A549 (cell line): ENCODE measurements around the gene FRMD4A. TPM values are rescaled to one million over a fixed set of nuclear protein-coding genes. Genes with fewer than 3 reads are reported as not detected.

ENCODE experiments used
- ATAC-seq, 2 experiments: fragments of 200-7000 bp in 1 of 2; fragments of >200 bp in 1 of 2; cut with Nextera tagmentation in 1 of 2; cut with Tn5 transposase in 1 of 2; 3 replicates each; pipeline versions ENCODE4 v1.8.0 to v1.9.1; 2018 to 2020; ENCODE audit warnings: mild to moderate bottlenecking in 1 of 2, moderate library complexity in 1 of 2
- CTCF ChIA-PET: fragments of 300-600 bp; sonication (Branson Sonifier 250); formaldehyde crosslinking; extraction: SDS; loops from one replicate; lab custom pipeline; 2021; ENCODE audit warnings: antibody characterized with exemption, inconsistent platforms; lab: Yijun Ruan, JAX
- POLR2A ChIA-PET: fragments of 350-600 bp; formaldehyde crosslinking; extraction: SDS; loops from one replicate; lab custom pipeline; 2021; ENCODE audit warnings: antibody characterized with exemption, inconsistent platforms; lab: Yijun Ruan, JAX
- DNase-seq, 2 experiments: peaks; one replicate each; pipeline versions ENCODE4 v3.0.0 to v3.0.0-alpha.2; 2011 to 2016; ENCODE audit warnings: low read depth in 1 of 2, low spot score in 1 of 2
- FAIRE-seq: peaks from 2 replicates; lab custom pipeline; 2011; peaks lifted over from hg19 to GRCh38; lab: Jason Lieb, UNC
- H3K27ac ChIP-seq, 2 experiments: fragments of >200 bp; sonication (Bioruptor Twin); formaldehyde crosslinking; 3 replicates each; pipeline ENCODE4 v1.5.1; 2016 to 2017
- H3K4me1 ChIP-seq: fragments of >200 bp; sonication (Bioruptor Twin); formaldehyde crosslinking; 3 replicates; pipeline ENCODE4 v1.6.1; 2016
- H3K4me2 ChIP-seq: fragments of >200 bp; sonication (Bioruptor Twin); formaldehyde crosslinking; 3 replicates; pipeline ENCODE4 v1.6.1; 2016
- H3K4me3 ChIP-seq: fragments of >200 bp; sonication (Bioruptor Twin); formaldehyde crosslinking; 3 replicates; pipeline ENCODE4 v1.5.1; 2016
- H3K9me3 ChIP-seq: fragments of >200 bp; sonication (Bioruptor Twin); formaldehyde crosslinking; 3 replicates; pipeline ENCODE4 v1.6.1; 2016
- BCL3 ChIP-seq: fragments of >200 bp; sonication (Bioruptor Twin); formaldehyde crosslinking; IDR thresholded peaks from 3 replicates; pipeline ENCODE4 v1.6.1; 2016
- BHLHE40 ChIP-seq: IDR thresholded peaks from 2 replicates; pipeline ENCODE4 v1.6.1; 2012; ENCODE audit warnings: low read depth, low read length, inconsistent platforms
- CEBPB ChIP-seq, 2 experiments: fragments of >200 bp in 1 of 2; sonication (Bioruptor Twin) in 1 of 2; formaldehyde crosslinking in 1 of 2; IDR thresholded peaks; 2 replicates each; pipeline ENCODE4 v1.6.1; 2012 to 2016
- CHD2 ChIP-seq: fragments of 150-350 bp; IDR thresholded peaks from 2 replicates; pipeline ENCODE4 v1.6.1; 2014; ENCODE audit warnings: low read length; ENCODE audit not compliant: partially characterized antibody
- CHD4 ChIP-seq: fragments of 200-600 bp; sonication (generic); IDR thresholded peaks from 2 replicates; pipeline ENCODE4 v1.6.1; 2016; ENCODE audit warnings: antibody characterized with exemption, mild to moderate bottlenecking, borderline replicate concordance
- EHMT2 ChIP-seq: fragments of 200-600 bp; sonication (generic); IDR thresholded peaks from 2 replicates; pipeline ENCODE4 v1.6.1; 2016; ENCODE audit warnings: antibody characterized with exemption, low read depth, mild to moderate bottlenecking, moderate library complexity
- ESRRA ChIP-seq: fragments of 150-350 bp; IDR thresholded peaks from 2 replicates; pipeline ENCODE4 v1.6.1; 2014; ENCODE audit warnings: mild to moderate bottlenecking, low read length, borderline replicate concordance
- GATA3 ChIP-seq: IDR thresholded peaks from 2 replicates; pipeline ENCODE4 v1.6.1; 2012; ENCODE audit warnings: borderline replicate concordance
- HEYL ChIP-seq: fragments of 250-450 bp; sonication (Bioruptor Pico); IDR thresholded peaks from 2 replicates; pipeline ENCODE4 v1.8.0; 2021; ENCODE audit warnings: mild to moderate bottlenecking, moderate library complexity
- HOXB13 ChIP-seq: fragments of 250-450 bp; sonication (Bioruptor Pico); IDR thresholded peaks from 2 replicates; pipeline ENCODE4 v1.5.0; 2020; ENCODE audit warnings: low read depth, mild to moderate bottlenecking, moderate library complexity
- HOXB5 ChIP-seq: fragments of 250-450 bp; sonication (Bioruptor Pico); IDR thresholded peaks from 2 replicates; pipeline ENCODE4 v1.5.0; 2020; ENCODE audit warnings: mild to moderate bottlenecking, moderate library complexity
- JUN ChIP-seq, 2 experiments: fragments of >200 bp; sonication (Bioruptor Twin); formaldehyde crosslinking; IDR thresholded peaks; 2 replicates in 1 of 2; 3 replicates in 1 of 2; pipeline ENCODE4 v1.6.1; 2016 to 2017
- KDM1A ChIP-seq: fragments of 200-600 bp; sonication (generic); IDR thresholded peaks from 2 replicates; pipeline ENCODE4 v1.6.1; 2016; ENCODE audit warnings: low read depth, mild to moderate bottlenecking
- MAFK ChIP-seq: fragments of 450-650 bp; IDR thresholded peaks from 2 replicates; pipeline ENCODE4 v1.6.1; 2014; ENCODE audit not compliant: partially characterized antibody
- MAZ ChIP-seq: fragments of 150-350 bp; IDR thresholded peaks from 2 replicates; pipeline ENCODE4 v1.6.1; 2014; ENCODE audit warnings: antibody characterized with exemption, low read depth, low read length, borderline replicate concordance
- PHF8 ChIP-seq: fragments of 200-600 bp; sonication (generic); IDR thresholded peaks from 2 replicates; pipeline ENCODE4 v1.6.1; 2016; ENCODE audit warnings: low read depth, mild to moderate bottlenecking, antibody characterized with exemption, moderate library complexity, borderline replicate concordance
- POLR2A ChIP-seq: IDR thresholded peaks from 2 replicates; pipeline ENCODE4 v1.6.1; 2012; ENCODE audit warnings: mild to moderate bottlenecking, low read length
- RAD21 ChIP-seq, 2 experiments: fragments of >200 bp in 1 of 2; sonication (Bioruptor Twin) in 1 of 2; formaldehyde crosslinking in 1 of 2; IDR thresholded peaks in 1 of 2; conservative IDR thresholded peaks in 1 of 2; 2 replicates in 1 of 2; 3 replicates in 1 of 2; pipeline ENCODE4 v1.6.1; 2012 to 2018; ENCODE audit warnings: inconsistent platforms in 1 of 2
- RFX5 ChIP-seq: fragments of 450-650 bp; IDR thresholded peaks from 2 replicates; pipeline ENCODE4 v1.7.1; 2014; ENCODE audit warnings: antibody characterized with exemption, mild to moderate bottlenecking, moderate library complexity
- RNF2 ChIP-seq: fragments of 200-600 bp; sonication (generic); IDR thresholded peaks from 2 replicates; pipeline ENCODE4 v1.6.1; 2016; ENCODE audit warnings: low read depth, mild to moderate bottlenecking, antibody characterized with exemption, moderate library complexity, borderline replicate concordance
- SMC3 ChIP-seq: fragments of >200 bp; sonication (Bioruptor Twin); formaldehyde crosslinking; IDR thresholded peaks from 3 replicates; pipeline ENCODE4 v1.6.1; 2018; ENCODE audit warnings: inconsistent platforms
- TFCP2L1 ChIP-seq: fragments of 250-450 bp; sonication (Bioruptor Pico); IDR thresholded peaks from 2 replicates; pipeline ENCODE4 v1.5.0; 2021; ENCODE audit warnings: mild to moderate bottlenecking
- TP53 ChIP-seq: fragments of 250-450 bp; sonication (Bioruptor Pico); IDR thresholded peaks from 2 replicates; pipeline ENCODE4 v1.5.0; 2021; ENCODE audit warnings: mild to moderate bottlenecking, moderate library complexity
- USF2 ChIP-seq: fragments of 450-650 bp; IDR thresholded peaks from 2 replicates; pipeline ENCODE4 v1.6.1; 2014; ENCODE audit warnings: antibody characterized with exemption
- ZC3H11A ChIP-seq: fragments of 450-650 bp; IDR thresholded peaks from 2 replicates; pipeline ENCODE4 v1.6.1; 2014; ENCODE audit warnings: antibody characterized with exemption, mild to moderate bottlenecking
- ZNF302 ChIP-seq: fragments of 250-450 bp; sonication (Bioruptor Pico); IDR thresholded peaks from 2 replicates; pipeline ENCODE4 v1.9.0; 2021; ENCODE audit warnings: inconsistent platforms, mild to moderate bottlenecking, moderate library complexity
- WGBS: methylation state at CpG from one replicate; pipeline ENCODE4 v1.1.6; 2017; ENCODE audit errors: missing lambda C conversion rate; 5-methylcytosine and 5-hydroxymethylcytosine counted together
- polyA plus RNA-seq, 4 experiments: library from polyadenylated mRNA; depleted of rRNA in 3 of 4; stranded (reverse); fragments of >200 nt; fragmentation: RNase III in 1 of 4; extraction: RNeasy Plus Mini Kit Qiagen cat#74134 plus additional on column Dnase treatment in 1 of 4; gene quantifications; 2 replicates in 3 of 4; 3 replicates in 1 of 4; pipeline ENCODE4 v1.2.3, GENCODE V29; 2011 to 2017
- TF ChIP-seq, protein P1 (sequence below): fragments of >200 bp; sonication (Bioruptor Twin); formaldehyde crosslinking; IDR thresholded peaks from 3 replicates; pipeline ENCODE4 v1.5.1; 2016
- TF ChIP-seq, protein P2 (sequence below): fragments of 200-600 bp; sonication (generic); IDR thresholded peaks from 2 replicates; pipeline ENCODE4 v1.6.1; 2016; ENCODE audit warnings: antibody characterized with exemption, mild to moderate bottlenecking, moderate library complexity

The FRMD4A gene
- polyA plus RNA-seq, 2 of the 4 experiments (the other 2 are of a cell fraction) = 2.5 to 4.7 TPM

GRCh38 chr10:13659887-13660550 lies 670.7 kb downstream of the FRMD4A start:
- Histone ChIP-seq H3K4me1 (no peaks in the 10 kb centered on the region), H3K4me3 (no peak overlapping the region), H3K27ac (no peak overlapping the region), H3K4me2 (no peak overlapping the region), H3K9me3 (no peaks in the 10 kb centered on the region)
- TF ChIP-seq POLR2A = no peak
- no peak for TF ChIP-seq GATA3
- no peak for TF ChIP-seq ESRRA
- TF ChIP-seq SMC3 = peak; percentile 91
- no peak for TF ChIP-seq HOXB13 (CRISPR knock-in tag)
- no peak for TF ChIP-seq TFCP2L1 (CRISPR knock-in tag)
- TF ChIP-seq RAD21 (conservative IDR thresholded peaks at IDR 0.05 in 1 of 2, IDR thresholded peaks at IDR 0.05 in 1 of 2) = peak; percentile 88 to 94
- TF ChIP-seq ZNF302 (CRISPR knock-in tag) = no peak
- TF ChIP-seq MAZ = no peak
- TF ChIP-seq ZC3H11A = no peak
- TF ChIP-seq RFX5 = no peak
- TF ChIP-seq HEYL (CRISPR knock-in tag) = no peak
- no peak for TF ChIP-seq TP53 (CRISPR knock-in tag)
- no peak for TF ChIP-seq CHD4
- no peak for TF ChIP-seq USF2
- no peak for TF ChIP-seq BCL3
- no peak for TF ChIP-seq CHD2
- TF ChIP-seq, protein P1, sequence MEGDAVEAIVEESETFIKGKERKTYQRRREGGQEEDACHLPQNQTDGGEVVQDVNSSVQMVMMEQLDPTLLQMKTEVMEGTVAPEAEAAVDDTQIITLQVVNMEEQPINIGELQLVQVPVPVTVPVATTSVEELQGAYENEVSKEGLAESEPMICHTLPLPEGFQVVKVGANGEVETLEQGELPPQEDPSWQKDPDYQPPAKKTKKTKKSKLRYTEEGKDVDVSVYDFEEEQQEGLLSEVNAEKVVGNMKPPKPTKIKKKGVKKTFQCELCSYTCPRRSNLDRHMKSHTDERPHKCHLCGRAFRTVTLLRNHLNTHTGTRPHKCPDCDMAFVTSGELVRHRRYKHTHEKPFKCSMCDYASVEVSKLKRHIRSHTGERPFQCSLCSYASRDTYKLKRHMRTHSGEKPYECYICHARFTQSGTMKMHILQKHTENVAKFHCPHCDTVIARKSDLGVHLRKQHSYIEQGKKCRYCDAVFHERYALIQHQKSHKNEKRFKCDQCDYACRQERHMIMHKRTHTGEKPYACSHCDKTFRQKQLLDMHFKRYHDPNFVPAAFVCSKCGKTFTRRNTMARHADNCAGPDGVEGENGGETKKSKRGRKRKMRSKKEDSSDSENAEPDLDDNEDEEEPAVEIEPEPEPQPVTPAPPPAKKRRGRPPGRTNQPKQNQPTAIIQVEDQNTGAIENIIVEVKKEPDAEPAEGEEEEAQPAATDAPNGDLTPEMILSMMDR = peak; percentile 88
- TF ChIP-seq PHF8 = no peak
- TF ChIP-seq HOXB5 (CRISPR knock-in tag) = no peak
- POLR2A ChIA-PET = no interaction called here
- CTCF ChIA-PET = interaction anchor here (0.6 to 3.4 kb wide), 29 partner anchors 8 to 136 kb away, joined by 3 to 39 read pairs (median 4); no protein-coding TSS in a partner anchor
- peak; percentile 52 to 74; a peak in 3 of 6 replicates for ATAC-seq
- FAIRE-seq = peak; percentile 46
- peak; percentile 27 to 59 for DNase-seq
- WGBS = 48% methylated on average over 15 of the region's 19 CpGs

- Histone ChIP-seq H3K9me3 (no peaks in the 10 kb centered on the region), H3K4me1 (no peaks in the 10 kb centered on the region), H3K4me3 (no peak overlapping the region), H3K27ac (no peak overlapping the region), H3K4me2 (no peak overlapping the region)
- FAIRE-seq (no peak), ATAC-seq (no peak), DNase-seq (no peak)
- ChIA-PET CTCF (interaction anchor here (0.6 to 3.4 kb wide), 30 partner anchors 8 to 527 kb away, joined by 3 to 39 read pairs (median 4); no protein-coding TSS in a partner anchor), POLR2A (no interaction called here)
- 94% methylated on average over 17 of the region's 21 CpGs for WGBS
- TF ChIP-seq KDM1A = no peak
- no peak for TF ChIP-seq JUN (IDR thresholded peaks at IDR 0.05)
- no peak for TF ChIP-seq CEBPB (IDR thresholded peaks at IDR 0.05)
- TF ChIP-seq, protein P2, sequence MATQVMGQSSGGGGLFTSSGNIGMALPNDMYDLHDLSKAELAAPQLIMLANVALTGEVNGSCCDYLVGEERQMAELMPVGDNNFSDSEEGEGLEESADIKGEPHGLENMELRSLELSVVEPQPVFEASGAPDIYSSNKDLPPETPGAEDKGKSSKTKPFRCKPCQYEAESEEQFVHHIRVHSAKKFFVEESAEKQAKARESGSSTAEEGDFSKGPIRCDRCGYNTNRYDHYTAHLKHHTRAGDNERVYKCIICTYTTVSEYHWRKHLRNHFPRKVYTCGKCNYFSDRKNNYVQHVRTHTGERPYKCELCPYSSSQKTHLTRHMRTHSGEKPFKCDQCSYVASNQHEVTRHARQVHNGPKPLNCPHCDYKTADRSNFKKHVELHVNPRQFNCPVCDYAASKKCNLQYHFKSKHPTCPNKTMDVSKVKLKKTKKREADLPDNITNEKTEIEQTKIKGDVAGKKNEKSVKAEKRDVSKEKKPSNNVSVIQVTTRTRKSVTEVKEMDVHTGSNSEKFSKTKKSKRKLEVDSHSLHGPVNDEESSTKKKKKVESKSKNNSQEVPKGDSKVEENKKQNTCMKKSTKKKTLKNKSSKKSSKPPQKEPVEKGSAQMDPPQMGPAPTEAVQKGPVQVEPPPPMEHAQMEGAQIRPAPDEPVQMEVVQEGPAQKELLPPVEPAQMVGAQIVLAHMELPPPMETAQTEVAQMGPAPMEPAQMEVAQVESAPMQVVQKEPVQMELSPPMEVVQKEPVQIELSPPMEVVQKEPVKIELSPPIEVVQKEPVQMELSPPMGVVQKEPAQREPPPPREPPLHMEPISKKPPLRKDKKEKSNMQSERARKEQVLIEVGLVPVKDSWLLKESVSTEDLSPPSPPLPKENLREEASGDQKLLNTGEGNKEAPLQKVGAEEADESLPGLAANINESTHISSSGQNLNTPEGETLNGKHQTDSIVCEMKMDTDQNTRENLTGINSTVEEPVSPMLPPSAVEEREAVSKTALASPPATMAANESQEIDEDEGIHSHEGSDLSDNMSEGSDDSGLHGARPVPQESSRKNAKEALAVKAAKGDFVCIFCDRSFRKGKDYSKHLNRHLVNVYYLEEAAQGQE = no peak
- no peak for TF ChIP-seq MAFK
- no peak for TF ChIP-seq RNF2
- no peak for TF ChIP-seq ESRRA
- TF ChIP-seq TFCP2L1 (CRISPR knock-in tag) = no peak
- no peak for TF ChIP-seq GATA3
- TF ChIP-seq BHLHE40 = no peak
- TF ChIP-seq EHMT2 = no peak
Observed at GRCh38 chr10:13658871-13659685, 671.6 kb downstream of the FRMD4A start.
